Measurements from ENCODE around the gene SLC51A. TPM values are rescaled to one million over a fixed set of nuclear protein-coding genes. Genes with fewer than 3 reads are reported as not detected.
A peak's percentile ranks its signal among the peaks of the same experiment; 100 is the strongest.

The SLC51A gene
- total and polyA plus RNA-seq, 2 of the 13 experiments (the other 11 are each of a cell fraction or from before 2014, with no cell fraction given), result 4.3 to 48.8 TPM

DNA sequence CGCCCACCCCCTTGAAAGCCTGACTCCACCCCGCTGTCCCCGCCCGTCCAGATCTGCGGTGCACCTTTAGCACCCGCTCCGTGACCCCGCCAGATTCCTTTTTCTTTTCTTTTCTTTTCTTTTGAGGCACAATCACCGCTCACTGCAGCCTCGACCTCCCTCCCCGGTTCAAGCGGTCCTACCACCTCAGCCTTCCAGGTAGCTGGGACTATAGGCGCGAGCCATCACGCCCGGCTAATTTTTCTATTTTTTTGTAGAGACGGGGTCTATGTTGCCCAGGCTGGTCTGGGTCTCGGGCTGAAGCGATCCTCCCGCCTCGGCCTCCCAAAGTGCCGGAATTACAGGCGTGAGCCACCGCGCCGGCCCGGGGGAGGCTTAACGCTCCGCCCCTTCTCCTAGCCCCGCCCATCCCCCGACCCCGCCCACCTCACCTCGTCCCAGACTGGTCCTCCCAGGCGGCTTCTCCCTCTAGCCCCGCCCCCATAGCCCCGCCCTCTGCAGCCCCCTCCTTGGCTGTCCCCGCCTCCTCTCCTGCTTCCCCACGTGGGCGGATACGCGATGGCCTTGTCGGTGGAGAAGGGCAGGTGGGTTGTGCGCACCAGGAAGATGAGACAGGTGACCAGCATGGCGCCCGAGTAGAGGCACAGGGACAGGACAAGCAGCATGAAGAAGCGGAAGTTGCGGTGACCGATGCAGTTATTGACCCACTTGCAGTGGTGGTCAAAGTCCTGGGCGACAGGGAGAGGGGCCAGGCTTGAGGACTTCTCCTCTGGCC is 8.3 kb upstream of the SLC51A start:
- in situ Hi-C loops (cut with HindIII; ENCODE audit: extremely low pct_ligation_motif_present, low pct_unique_long_range_greater_than_20kb), result no loop called here
- no peak for FAIRE-seq
- H3K4me2 ChIP-seq (ENCODE audit: low read depth, low read length), result peak overlapping the region; percentile 57
- DNase-seq (ENCODE audit: low spot score), result no peak
- no TSS peak for BruUV-seq (replicated peaks)
- H3K36me3 ChIP-seq (replicated peaks in 1 of 2; ENCODE audit: control insufficient read depth in 1 of 2, insufficient read depth in 2 of 2, low read length in 2 of 2), result no peaks in the 10 kb centered on the region
- H3K27ac ChIP-seq (ENCODE audit: extremely low read length, insufficient read depth, low read length), result no peak overlapping the region
- H3K27me3 ChIP-seq (ENCODE audit: control insufficient read depth in 1 of 2, insufficient read depth in 2 of 2, low read length in 2 of 2), result peaks cover 3 to 7% of the 10 kb centered on the region in 2 experiments; a peak in 2 of 5 replicates
- ChIA-PET POLR2A (no interaction called here), CTCF (ENCODE audit: low intra/inter-chr PET ratio, low total read pairs) (no interaction called here)
- H3K79me2 ChIP-seq (ENCODE audit: insufficient read depth, low read length), result no peaks in the 10 kb centered on the region
- peaks cover 67% of the 10 kb centered on the region for H3K4me1 ChIP-seq (ENCODE audit: insufficient read depth, low read length)
- H3K9ac ChIP-seq (ENCODE audit: insufficient read depth, low read depth, low read length), result no peak overlapping the region
- H3K9me3 ChIP-seq (ENCODE audit: low read length), result no peaks in the 10 kb centered on the region
- WGBS (ENCODE audit: low lambda C conversion rate), result 73% methylated on average over 45 of the region's 49 CpGs
- H4K20me1 ChIP-seq (ENCODE audit: insufficient read depth, low read length), result no peaks in the 10 kb centered on the region
- intact Hi-C loops (cut with micrococcal nuclease; ENCODE audit: unreplicated experiment), result no loop called here
- H3K4me3 ChIP-seq (replicated peaks in 1 of 3; ENCODE audit: insufficient read depth in 1 of 3, low read depth in 2 of 3, low read length in 3 of 3), result no peak overlapping the region
- H2AFZ ChIP-seq (ENCODE audit: low read length), result no peak overlapping the region
- peak; percentile 50 for ATAC-seq
- TF ChIP-seq ZBTB38 (CRISPR knock-in tag; IDR thresholded peaks at IDR 0.05) (peak; percentile 95), NR2F2 (IDR thresholded peaks at IDR 0.05; ENCODE audit: borderline replicate concordance, low read depth) (no peak), ZNF749 (CRISPR knock-in tag; IDR thresholded peaks at IDR 0.05; ENCODE audit: borderline replicate concordance) (no peak), GABPB1 (CRISPR knock-in tag; IDR thresholded peaks at IDR 0.05) (peak; percentile 51), ONECUT2 (CRISPR knock-in tag; IDR thresholded peaks at IDR 0.05) (0 out of 2 replicates have a peak, but pooled peaks have one; percentile 28), HNF4A (CRISPR knock-in tag; IDR thresholded peaks at IDR 0.05) (peak; percentile 39), HNF4G (IDR thresholded peaks at IDR 0.05; ENCODE audit: borderline replicate concordance, low read depth, low read length) (0 out of 2 replicates have a peak, but pooled peaks have one; percentile 16), HNF4G (CRISPR knock-in tag; IDR thresholded peaks at IDR 0.05; ENCODE audit: borderline replicate concordance, low read depth) (no peak), ELF1 (CRISPR knock-in tag; IDR thresholded peaks at IDR 0.05) (no peak), HOXA3 (CRISPR knock-in tag; IDR thresholded peaks at IDR 0.05) (peak; percentile 64), SP1 (IDR thresholded peaks at IDR 0.05) (no peak), SP1 (CRISPR knock-in tag; IDR thresholded peaks at IDR 0.05) (0 out of 2 replicates have a peak, but pooled peaks have one; percentile 18), ZFP36L2 (CRISPR knock-in tag; IDR thresholded peaks at IDR 0.05) (no peak), ZNF629 (CRISPR knock-in tag; conservative IDR thresholded peaks at IDR 0.05) (peak; percentile 39)
- TF ChIP-seq, protein P1, sequence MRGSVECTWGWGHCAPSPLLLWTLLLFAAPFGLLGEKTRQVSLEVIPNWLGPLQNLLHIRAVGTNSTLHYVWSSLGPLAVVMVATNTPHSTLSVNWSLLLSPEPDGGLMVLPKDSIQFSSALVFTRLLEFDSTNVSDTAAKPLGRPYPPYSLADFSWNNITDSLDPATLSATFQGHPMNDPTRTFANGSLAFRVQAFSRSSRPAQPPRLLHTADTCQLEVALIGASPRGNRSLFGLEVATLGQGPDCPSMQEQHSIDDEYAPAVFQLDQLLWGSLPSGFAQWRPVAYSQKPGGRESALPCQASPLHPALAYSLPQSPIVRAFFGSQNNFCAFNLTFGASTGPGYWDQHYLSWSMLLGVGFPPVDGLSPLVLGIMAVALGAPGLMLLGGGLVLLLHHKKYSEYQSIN (CRISPR knock-in tag; IDR thresholded peaks at IDR 0.05; ENCODE audit: borderline replicate concordance), result no peak
- TF ChIP-seq, protein P2, sequence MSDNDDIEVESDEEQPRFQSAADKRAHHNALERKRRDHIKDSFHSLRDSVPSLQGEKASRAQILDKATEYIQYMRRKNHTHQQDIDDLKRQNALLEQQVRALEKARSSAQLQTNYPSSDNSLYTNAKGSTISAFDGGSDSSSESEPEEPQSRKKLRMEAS (IDR thresholded peaks at IDR 0.05), result peak; percentile 31; the same call in 1 of the 2 replicates
- TF ChIP-seq, protein P3, sequence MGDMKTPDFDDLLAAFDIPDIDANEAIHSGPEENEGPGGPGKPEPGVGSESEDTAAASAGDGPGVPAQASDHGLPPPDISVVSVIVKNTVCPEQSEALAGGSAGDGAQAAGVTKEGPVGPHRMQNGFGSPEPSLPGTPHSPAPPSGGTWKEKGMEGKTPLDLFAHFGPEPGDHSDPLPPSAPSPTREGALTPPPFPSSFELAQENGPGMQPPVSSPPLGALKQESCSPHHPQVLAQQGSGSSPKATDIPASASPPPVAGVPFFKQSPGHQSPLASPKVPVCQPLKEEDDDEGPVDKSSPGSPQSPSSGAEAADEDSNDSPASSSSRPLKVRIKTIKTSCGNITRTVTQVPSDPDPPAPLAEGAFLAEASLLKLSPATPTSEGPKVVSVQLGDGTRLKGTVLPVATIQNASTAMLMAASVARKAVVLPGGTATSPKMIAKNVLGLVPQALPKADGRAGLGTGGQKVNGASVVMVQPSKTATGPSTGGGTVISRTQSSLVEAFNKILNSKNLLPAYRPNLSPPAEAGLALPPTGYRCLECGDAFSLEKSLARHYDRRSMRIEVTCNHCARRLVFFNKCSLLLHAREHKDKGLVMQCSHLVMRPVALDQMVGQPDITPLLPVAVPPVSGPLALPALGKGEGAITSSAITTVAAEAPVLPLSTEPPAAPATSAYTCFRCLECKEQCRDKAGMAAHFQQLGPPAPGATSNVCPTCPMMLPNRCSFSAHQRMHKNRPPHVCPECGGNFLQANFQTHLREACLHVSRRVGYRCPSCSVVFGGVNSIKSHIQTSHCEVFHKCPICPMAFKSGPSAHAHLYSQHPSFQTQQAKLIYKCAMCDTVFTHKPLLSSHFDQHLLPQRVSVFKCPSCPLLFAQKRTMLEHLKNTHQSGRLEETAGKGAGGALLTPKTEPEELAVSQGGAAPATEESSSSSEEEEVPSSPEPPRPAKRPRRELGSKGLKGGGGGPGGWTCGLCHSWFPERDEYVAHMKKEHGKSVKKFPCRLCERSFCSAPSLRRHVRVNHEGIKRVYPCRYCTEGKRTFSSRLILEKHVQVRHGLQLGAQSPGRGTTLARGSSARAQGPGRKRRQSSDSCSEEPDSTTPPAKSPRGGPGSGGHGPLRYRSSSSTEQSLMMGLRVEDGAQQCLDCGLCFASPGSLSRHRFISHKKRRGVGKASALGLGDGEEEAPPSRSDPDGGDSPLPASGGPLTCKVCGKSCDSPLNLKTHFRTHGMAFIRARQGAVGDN (CRISPR knock-in tag; IDR thresholded peaks at IDR 0.05), result peak; percentile 53; the same call in 1 of the 2 replicates
- TF ChIP-seq, protein P4, sequence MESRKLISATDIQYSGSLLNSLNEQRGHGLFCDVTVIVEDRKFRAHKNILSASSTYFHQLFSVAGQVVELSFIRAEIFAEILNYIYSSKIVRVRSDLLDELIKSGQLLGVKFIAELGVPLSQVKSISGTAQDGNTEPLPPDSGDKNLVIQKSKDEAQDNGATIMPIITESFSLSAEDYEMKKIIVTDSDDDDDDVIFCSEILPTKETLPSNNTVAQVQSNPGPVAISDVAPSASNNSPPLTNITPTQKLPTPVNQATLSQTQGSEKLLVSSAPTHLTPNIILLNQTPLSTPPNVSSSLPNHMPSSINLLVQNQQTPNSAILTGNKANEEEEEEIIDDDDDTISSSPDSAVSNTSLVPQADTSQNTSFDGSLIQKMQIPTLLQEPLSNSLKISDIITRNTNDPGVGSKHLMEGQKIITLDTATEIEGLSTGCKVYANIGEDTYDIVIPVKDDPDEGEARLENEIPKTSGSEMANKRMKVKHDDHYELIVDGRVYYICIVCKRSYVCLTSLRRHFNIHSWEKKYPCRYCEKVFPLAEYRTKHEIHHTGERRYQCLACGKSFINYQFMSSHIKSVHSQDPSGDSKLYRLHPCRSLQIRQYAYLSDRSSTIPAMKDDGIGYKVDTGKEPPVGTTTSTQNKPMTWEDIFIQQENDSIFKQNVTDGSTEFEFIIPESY (CRISPR knock-in tag; IDR thresholded peaks at IDR 0.05), result peak; percentile 40; the same call in 1 of the 2 replicates
